GM23338 (cell line): ENCODE data around the gene ELMO2.

ENCODE experiments used
- CTCF ChIP-seq, 2 experiments: fragments of 200-600 bp in 1 of 2; sonication (generic) in 1 of 2; conservative IDR thresholded peaks; 2 replicates each; pipeline versions ENCODE4 v1.5.1 to v1.6.1; 2016 to 2017; ENCODE audit warnings: antibody characterized with exemption in 2 of 2, low read depth in 2 of 2, mild to moderate bottlenecking in 2 of 2, moderate library complexity in 1 of 2
- JUNB ChIP-seq: IDR thresholded peaks from one replicate; pipeline ENCODE4 v1.6.1; 2016; ENCODE audit warnings: antibody characterized with exemption; ENCODE audit not compliant: unreplicated experiment

- TF ChIP-seq CTCF (conservative IDR thresholded peaks at IDR 0.05; ENCODE audit: low read depth in 2 of 2), result no peak
- TF ChIP-seq JUNB, result no peak
These were observed 50.0 kb downstream of the ELMO2 start for GRCh38 chr20:46356195-46357029.
